ENCODE results near the gene NKAIN4.

- TF ChIP-seq, protein P1, sequence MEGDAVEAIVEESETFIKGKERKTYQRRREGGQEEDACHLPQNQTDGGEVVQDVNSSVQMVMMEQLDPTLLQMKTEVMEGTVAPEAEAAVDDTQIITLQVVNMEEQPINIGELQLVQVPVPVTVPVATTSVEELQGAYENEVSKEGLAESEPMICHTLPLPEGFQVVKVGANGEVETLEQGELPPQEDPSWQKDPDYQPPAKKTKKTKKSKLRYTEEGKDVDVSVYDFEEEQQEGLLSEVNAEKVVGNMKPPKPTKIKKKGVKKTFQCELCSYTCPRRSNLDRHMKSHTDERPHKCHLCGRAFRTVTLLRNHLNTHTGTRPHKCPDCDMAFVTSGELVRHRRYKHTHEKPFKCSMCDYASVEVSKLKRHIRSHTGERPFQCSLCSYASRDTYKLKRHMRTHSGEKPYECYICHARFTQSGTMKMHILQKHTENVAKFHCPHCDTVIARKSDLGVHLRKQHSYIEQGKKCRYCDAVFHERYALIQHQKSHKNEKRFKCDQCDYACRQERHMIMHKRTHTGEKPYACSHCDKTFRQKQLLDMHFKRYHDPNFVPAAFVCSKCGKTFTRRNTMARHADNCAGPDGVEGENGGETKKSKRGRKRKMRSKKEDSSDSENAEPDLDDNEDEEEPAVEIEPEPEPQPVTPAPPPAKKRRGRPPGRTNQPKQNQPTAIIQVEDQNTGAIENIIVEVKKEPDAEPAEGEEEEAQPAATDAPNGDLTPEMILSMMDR (IDR thresholded peaks at IDR 0.05) = no peak
- no peak for TF ChIP-seq EZH2 (IDR thresholded peaks at IDR 0.05; ENCODE audit: borderline replicate concordance, insufficient read depth, low read depth, low read length, poor library complexity, severe bottlenecking)
These were observed 1.9 kb upstream of the NKAIN4 start for GRCh38 chr20:63255931-63256704.
